AG04449 (cell line): Measurements from ENCODE around the gene PALLD.

Source experiments
- CTCF ChIA-PET: fragments of 350-600 bp; formaldehyde crosslinking; extraction: SDS; loops from one replicate; lab custom pipeline; 2021; ENCODE audit warnings: antibody characterized with exemption; lab: Yijun Ruan, JAX
- POLR2A ChIA-PET: fragments of 400-600, 350-600 bp; formaldehyde crosslinking; extraction: SDS; loops from one replicate; lab custom pipeline; 2020; ENCODE audit warnings: antibody characterized with exemption, inconsistent platforms; lab: Yijun Ruan, JAX
- DNase-seq: peaks from one replicate; pipeline ENCODE4 v3.0.0-alpha.2; 2010; ENCODE audit warnings: low read depth, low spot score
- H3K4me3 ChIP-seq: 2 replicates; pipeline ENCODE4 v1.5.1; 2011; ENCODE audit warnings: low read depth, mild to moderate bottlenecking, control low read depth, low read length
- TF ChIP-seq, protein P1 (sequence below): IDR thresholded peaks from one replicate; pipeline ENCODE4 v1.5.1; 2011; ENCODE audit warnings: mild to moderate bottlenecking, moderate library complexity, low read length, control low read depth, inconsistent platforms; ENCODE audit not compliant: insufficient read depth; ENCODE audit errors: missing control alignments

PALLD gene

DNA sequence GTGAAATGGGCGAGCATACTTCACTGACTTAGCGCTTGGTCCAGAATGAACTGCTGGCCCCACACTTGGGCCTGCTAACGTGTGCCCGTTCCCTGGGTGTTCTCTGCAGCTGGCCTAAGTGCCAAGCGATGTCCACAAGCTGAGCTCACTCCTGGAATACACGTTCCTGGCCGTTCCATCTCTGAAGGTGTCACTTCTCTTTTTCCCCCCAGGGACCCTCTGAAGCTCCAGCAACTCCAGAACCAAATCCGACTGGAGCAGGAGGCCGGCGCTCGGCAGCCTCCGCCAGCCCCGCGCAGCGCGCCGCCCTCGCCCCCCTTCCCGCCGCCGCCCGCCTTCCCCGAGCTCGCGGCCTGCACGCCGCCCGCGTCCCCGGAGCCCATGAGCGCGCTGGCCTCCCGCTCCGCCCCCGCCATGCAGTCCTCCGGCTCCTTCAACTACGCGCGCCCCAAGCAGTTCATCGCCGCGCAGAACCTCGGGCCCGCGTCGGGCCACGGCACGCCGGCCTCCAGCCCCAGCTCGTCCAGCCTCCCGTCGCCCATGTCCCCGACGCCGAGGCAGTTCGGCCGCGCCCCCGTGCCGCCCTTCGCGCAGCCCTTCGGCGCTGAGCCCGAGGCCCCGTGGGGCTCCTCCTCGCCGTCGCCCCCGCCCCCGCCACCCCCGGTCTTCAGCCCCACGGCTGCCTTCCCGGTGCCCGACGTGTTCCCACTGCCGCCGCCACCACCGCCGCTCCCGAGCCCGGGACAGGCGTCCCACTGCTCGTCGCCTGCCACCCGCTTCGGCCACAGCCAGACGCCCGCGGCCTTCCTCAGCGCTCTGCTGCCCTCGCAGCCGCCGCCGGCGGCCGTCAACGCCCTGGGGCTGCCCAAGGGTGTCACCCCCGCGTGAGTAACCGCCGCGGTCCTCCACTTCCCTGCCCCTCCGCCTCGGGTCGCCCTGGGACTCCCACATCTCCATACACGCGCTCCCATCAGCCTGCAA, 380.9 kb downstream of the PALLD start:
- TF ChIP-seq, protein P1, sequence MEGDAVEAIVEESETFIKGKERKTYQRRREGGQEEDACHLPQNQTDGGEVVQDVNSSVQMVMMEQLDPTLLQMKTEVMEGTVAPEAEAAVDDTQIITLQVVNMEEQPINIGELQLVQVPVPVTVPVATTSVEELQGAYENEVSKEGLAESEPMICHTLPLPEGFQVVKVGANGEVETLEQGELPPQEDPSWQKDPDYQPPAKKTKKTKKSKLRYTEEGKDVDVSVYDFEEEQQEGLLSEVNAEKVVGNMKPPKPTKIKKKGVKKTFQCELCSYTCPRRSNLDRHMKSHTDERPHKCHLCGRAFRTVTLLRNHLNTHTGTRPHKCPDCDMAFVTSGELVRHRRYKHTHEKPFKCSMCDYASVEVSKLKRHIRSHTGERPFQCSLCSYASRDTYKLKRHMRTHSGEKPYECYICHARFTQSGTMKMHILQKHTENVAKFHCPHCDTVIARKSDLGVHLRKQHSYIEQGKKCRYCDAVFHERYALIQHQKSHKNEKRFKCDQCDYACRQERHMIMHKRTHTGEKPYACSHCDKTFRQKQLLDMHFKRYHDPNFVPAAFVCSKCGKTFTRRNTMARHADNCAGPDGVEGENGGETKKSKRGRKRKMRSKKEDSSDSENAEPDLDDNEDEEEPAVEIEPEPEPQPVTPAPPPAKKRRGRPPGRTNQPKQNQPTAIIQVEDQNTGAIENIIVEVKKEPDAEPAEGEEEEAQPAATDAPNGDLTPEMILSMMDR: no peak
- CTCF ChIA-PET: no interaction called here
- no peak for DNase-seq
- peak overlapping the region; percentile 29; the same call in 1 of the 2 replicates for H3K4me3 ChIP-seq
- POLR2A ChIA-PET: interaction anchor here (1.0 to 1.1 kb wide), 2 partner anchors 13 to 44 kb away, joined by 3 read pairs; no protein-coding TSS in a partner anchor

DNA sequence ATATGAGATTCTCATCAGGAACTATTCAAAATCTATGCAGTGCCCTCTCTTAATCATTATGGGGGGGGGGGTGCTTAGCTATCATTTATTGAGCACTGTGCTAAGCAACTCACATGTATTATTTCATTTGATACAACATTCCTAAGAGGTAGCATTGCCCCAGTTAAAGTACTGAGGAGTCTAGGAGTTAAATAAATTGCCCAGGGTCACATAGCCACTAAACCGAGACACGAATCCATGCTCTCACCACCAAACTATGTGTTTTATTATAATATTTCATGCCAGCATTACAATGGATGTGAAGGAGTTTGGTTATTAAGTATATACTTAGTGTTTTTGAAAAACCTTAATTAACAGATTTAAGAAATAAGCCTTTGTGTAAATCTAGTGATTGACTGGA, 381.8 kb downstream of the PALLD start:
- POLR2A ChIA-PET: interaction anchor here (0.6 kb wide), 1 partner anchor 40 kb away, joined by 3 read pairs; no protein-coding TSS in a partner anchor
- TF ChIP-seq, protein P1: no peak

DNA sequence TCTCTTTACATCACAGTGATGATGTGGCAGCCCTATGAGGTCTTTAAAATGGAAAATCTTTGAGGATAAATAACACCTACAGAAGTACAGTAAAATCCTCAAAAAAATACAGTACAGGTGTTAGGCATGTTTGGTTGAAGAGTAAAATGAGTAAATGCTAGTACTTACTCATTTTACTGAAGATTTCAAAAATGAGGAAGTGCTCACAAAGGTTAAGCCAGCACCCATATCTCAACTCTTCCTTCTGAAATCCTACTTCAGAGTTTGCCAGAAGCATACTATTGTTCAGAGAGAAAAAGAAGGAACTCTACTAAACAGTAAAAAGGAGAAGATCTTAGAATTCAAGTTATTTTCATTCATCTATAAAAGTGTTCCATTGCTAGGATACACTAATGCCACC, 382.3 kb downstream of the PALLD start:
- DNase-seq: no peak
- no peak overlapping the region for H3K4me3 ChIP-seq
- POLR2A ChIA-PET: interaction anchor here (0.6 kb wide), 1 partner anchor 41 kb away, joined by 3 read pairs; no protein-coding TSS in a partner anchor
- CTCF ChIA-PET: no interaction called here
- TF ChIP-seq, protein P1: no peak

More for the DNA sequence above, 381.8 kb downstream of the PALLD start:
- no peak for DNase-seq
- CTCF ChIA-PET: no interaction called here
- no peak overlapping the region for H3K4me3 ChIP-seq

DNA sequence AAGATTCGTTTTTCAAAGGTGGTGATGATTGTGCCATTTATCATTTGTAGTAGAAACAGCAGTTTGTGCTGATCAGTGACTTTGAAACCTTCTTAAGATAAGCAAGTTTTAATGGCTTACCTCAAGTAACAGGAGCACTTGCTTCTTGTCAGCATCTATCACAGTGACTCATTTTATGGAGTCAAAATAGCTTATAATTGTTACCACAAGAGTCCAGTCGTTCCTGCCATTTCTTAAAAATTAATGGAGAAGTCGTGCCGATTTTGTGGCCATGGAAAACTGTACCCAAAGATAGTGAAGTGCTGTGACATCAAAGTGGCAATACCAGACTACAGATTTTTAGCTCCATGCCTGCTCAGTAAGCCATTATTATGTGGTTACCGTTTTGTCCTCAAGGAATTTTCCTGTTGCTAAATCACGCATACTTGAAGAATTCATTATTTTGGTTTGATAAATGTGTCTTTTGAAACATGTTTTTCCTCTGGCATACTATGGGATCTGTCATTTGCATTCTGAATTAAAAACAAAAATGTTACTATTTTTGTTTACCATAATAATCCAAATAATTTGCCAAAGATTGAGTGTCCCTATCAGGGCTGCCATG, 383.3 kb downstream of the PALLD start:
- TF ChIP-seq, protein P1: no peak
- CTCF ChIA-PET: interaction anchor here (1.1 to 1.4 kb wide), 3 partner anchors 9 to 172 kb away, joined by 3 to 7 read pairs (median 3); no protein-coding TSS in a partner anchor
- no peak overlapping the region for H3K4me3 ChIP-seq
- POLR2A ChIA-PET: no interaction called here
- DNase-seq: no peak

DNA sequence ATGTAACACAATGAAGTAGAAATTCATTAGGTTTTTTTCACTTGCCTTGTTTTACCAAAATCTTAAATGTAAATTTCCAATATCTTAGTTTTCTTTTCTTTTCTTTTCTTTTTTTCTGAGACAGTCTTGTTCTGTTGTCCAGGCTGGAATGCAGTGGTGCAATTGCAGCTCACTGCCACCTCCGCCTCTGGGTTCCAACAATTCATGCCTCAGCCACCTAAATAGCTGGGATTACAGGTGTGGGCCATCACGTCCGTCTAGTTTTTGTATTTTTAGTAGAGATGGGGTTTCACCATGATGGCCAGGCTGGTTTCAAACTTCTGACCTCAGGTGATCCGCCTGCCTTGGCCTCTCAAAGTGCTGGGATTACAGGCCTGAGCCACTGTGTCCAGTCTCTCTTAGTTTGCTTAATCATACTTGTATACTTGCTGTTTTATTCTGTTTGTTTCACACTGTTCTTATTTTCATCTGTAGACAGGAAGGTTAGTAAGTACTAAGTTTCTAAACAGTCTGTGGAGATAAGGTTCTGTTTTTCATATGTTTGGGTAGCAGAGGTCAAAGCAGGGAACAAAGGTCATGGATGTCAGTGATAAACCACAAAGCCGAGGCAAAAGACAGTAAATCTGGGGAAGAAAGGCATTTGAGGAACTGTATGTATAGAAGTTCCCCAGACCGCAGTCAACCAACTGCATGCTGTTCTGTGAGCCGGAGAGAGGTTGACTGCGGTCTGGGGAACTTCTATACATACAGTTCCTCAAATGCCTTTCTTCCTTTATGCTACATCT, 384.2 kb downstream of the PALLD start:
- ChIA-PET POLR2A (no interaction called here), CTCF (interaction anchor here (1.1 to 1.4 kb wide), 3 partner anchors 10 to 173 kb away, joined by 3 to 7 read pairs (median 3); no protein-coding TSS in a partner anchor)
- TF ChIP-seq, protein P1: no peak
- no peak for DNase-seq
- no peak overlapping the region for H3K4me3 ChIP-seq
